Neural cell (in vitro differentiated cells): ENCODE measurements around the gene GALNT2.

Experiments
- CTCF ChIP-seq: fragments of 450-650 bp; IDR thresholded peaks from 2 replicates; pipeline ENCODE4 v1.5.1; 2014; ENCODE audit warnings: antibody characterized with exemption, mild to moderate bottlenecking, moderate library complexity; ENCODE audit not compliant: poor library complexity, severe bottlenecking
- EP300 ChIP-seq: fragments of 450-650 bp; conservative IDR thresholded peaks from 2 replicates; pipeline ENCODE4 v1.6.1; 2014; ENCODE audit warnings: antibody characterized with exemption, mild to moderate bottlenecking, moderate library complexity; ENCODE audit not compliant: poor library complexity, severe bottlenecking
- EZH2 ChIP-seq: fragments of 200-600, 300-800 bp; shearing (Covaris generic), sonication (generic); IDR thresholded peaks from 2 replicates; pipeline ENCODE4 v1.6.1; 2014; ENCODE audit warnings: antibody characterized with exemption, low read length, borderline replicate concordance, mild to moderate bottlenecking; ENCODE audit not compliant: insufficient read depth, poor library complexity, severe bottlenecking
- MXI1 ChIP-seq: fragments of 450-650 bp; conservative IDR thresholded peaks from 2 replicates; pipeline ENCODE4 v1.6.1; 2014; ENCODE audit warnings: antibody characterized with exemption, mild to moderate bottlenecking; ENCODE audit not compliant: poor library complexity, severe bottlenecking
- POLR2AphosphoS5 ChIP-seq: IDR thresholded peaks from 2 replicates; pipeline ENCODE4 v1.6.1; 2012
- RAD21 ChIP-seq: fragments of 450-650 bp; conservative IDR thresholded peaks from 2 replicates; pipeline ENCODE4 v1.6.1; 2014; ENCODE audit warnings: antibody characterized with exemption, mild to moderate bottlenecking, moderate library complexity
- SMC3 ChIP-seq: fragments of 450-650 bp; conservative IDR thresholded peaks from 2 replicates; pipeline ENCODE4 v1.6.1; 2014; ENCODE audit warnings: antibody characterized with exemption, mild to moderate bottlenecking, moderate library complexity; ENCODE audit not compliant: poor library complexity
- TAF1 ChIP-seq: IDR thresholded peaks from 2 replicates; pipeline ENCODE4 v1.6.1; 2012; ENCODE audit warnings: low read depth
- TF ChIP-seq, protein P1 (sequence below): IDR thresholded peaks from 2 replicates; pipeline ENCODE4 v1.6.1; 2012; ENCODE audit warnings: borderline replicate concordance

- TF ChIP-seq, protein P1, sequence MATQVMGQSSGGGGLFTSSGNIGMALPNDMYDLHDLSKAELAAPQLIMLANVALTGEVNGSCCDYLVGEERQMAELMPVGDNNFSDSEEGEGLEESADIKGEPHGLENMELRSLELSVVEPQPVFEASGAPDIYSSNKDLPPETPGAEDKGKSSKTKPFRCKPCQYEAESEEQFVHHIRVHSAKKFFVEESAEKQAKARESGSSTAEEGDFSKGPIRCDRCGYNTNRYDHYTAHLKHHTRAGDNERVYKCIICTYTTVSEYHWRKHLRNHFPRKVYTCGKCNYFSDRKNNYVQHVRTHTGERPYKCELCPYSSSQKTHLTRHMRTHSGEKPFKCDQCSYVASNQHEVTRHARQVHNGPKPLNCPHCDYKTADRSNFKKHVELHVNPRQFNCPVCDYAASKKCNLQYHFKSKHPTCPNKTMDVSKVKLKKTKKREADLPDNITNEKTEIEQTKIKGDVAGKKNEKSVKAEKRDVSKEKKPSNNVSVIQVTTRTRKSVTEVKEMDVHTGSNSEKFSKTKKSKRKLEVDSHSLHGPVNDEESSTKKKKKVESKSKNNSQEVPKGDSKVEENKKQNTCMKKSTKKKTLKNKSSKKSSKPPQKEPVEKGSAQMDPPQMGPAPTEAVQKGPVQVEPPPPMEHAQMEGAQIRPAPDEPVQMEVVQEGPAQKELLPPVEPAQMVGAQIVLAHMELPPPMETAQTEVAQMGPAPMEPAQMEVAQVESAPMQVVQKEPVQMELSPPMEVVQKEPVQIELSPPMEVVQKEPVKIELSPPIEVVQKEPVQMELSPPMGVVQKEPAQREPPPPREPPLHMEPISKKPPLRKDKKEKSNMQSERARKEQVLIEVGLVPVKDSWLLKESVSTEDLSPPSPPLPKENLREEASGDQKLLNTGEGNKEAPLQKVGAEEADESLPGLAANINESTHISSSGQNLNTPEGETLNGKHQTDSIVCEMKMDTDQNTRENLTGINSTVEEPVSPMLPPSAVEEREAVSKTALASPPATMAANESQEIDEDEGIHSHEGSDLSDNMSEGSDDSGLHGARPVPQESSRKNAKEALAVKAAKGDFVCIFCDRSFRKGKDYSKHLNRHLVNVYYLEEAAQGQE: no peak
- TF ChIP-seq CTCF: no peak
- TF ChIP-seq RAD21: no peak
- TF ChIP-seq POLR2AphosphoS5: no peak
- no peak for TF ChIP-seq EZH2
- no peak for TF ChIP-seq TAF1
- TF ChIP-seq EP300: no peak
- TF ChIP-seq SMC3: no peak
- no peak for TF ChIP-seq MXI1
Measured at GRCh38 chr1:230326971-230327891, 260.2 kb downstream of the GALNT2 start.
